ENCODE results near the gene SMC3.
A peak's percentile ranks its signal among the peaks of the same experiment; 100 is the strongest.

Gene SMC3

DNA sequence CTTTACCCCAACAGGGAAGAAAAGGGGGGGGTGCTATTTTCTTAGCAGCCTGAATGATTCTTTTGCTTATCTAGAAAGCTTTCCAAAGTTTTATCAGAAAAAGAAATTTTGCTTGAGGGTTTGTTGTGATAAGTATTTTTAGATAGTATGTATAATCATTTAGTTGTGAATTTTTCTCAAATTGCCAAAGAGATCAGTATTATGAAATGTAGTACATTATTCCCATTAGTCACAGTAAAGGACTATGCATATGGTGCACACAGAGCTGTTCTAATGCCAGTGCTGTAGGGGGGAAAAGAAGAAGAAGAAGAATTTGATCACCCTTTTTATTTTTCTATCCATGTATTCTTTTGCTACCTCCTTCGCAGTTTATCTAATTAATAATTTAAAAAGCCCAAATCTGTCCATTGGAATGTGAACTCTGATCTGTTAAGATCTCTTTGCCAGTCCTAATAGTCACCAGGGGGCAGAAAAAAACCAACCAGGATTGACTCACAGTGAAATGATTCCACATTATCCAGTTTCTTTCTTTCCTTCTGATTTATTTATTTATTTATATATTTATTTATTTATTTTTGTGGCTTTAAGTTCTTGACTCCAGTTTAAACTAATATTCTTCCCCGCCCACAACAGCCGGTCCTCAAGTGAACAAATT lies 81.3 kb downstream of the SMC3 start:
- Mint-ChIP-seq H3K4me1 (peaks cover 43% of the 10 kb centered on the region), H3K9me3 (no peaks in the 10 kb centered on the region), H3K4me3 (no peak overlapping the region), H3K36me3 (ENCODE audit: low read depth) (no peaks in the 10 kb centered on the region), H3K27ac (no peak overlapping the region), H3K27me3 (peaks cover 56% of the 10 kb centered on the region)
- ATAC-seq (no peak), DNase-seq (no peak)

DNA sequence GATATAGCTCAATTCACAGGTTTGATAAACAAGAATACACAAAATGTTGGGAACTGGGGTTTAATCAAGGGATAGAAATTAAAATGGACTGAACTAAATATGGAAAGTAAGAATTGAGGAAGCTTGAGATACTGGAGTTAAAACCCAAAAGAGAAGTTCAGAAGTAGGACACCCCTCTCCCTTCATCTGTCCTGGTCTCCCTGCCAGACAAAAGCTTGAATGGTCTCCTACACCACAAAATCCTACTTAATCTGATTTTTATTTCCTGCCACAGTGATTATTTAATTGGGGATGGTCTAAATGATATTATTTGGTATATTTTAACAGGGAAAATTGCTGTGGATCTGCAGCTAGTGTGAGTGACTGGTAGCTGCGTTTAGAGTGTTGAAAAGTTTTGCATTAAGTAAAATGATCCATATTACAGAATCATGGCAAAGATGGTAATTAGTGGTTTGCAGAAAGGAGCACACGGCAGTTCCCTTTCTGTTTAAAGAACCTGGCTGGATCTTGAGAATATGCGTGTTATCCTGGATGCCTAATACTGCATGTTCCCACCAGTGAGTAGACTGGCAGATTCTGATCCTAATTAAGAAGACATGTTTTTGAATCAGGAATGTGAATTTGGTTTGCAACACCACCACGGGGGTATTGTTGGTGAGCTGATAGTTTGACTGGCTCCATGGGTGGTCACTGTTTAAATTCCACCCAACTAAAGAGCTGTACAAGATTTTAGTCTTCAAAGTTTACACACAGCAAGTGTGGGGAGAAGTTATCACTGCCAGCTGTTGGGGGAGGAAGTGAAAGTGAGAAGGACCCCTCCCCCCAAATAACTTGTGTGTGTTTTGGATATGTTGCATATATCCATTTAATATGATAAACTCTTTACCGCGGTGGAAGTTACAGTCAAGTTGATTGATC lies 82.1 kb downstream of the SMC3 start:
- Mint-ChIP-seq H3K27me3 (peaks cover 54% of the 10 kb centered on the region), H3K36me3 (ENCODE audit: low read depth) (no peaks in the 10 kb centered on the region), H3K4me3 (no peak overlapping the region), H3K4me1 (peaks cover 41% of the 10 kb centered on the region), H3K27ac (no peak overlapping the region), H3K9me3 (no peaks in the 10 kb centered on the region)
- DNase-seq (no peak), ATAC-seq (no peak)

DNA sequence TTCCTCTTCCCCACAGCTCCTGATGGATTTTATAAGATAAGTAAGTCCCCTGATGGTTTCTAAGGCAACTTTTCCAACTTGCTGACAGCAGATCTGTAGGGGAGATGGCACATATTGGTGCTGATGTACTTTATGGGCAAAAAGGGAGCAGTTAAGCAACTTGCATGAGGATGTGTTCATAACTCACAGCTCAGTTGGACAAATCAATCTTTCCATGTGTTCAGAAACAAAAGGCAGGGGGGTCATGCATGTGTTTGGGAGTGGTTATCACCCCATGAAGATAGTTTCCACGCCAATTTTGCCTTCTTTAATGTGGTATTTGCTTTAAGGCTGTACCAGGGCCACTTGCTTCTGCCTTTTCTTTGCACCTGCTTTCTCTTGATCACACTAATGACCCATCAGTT lies 82.8 kb downstream of the SMC3 start:
- Mint-ChIP-seq H3K9me3 (no peaks in the 10 kb centered on the region), H3K27me3 (peaks cover 47% of the 10 kb centered on the region), H3K4me1 (peaks cover 38% of the 10 kb centered on the region), H3K27ac (no peak overlapping the region), H3K36me3 (ENCODE audit: low read depth) (no peaks in the 10 kb centered on the region), H3K4me3 (no peak overlapping the region)
- no peak for DNase-seq
- no peak for ATAC-seq

DNA sequence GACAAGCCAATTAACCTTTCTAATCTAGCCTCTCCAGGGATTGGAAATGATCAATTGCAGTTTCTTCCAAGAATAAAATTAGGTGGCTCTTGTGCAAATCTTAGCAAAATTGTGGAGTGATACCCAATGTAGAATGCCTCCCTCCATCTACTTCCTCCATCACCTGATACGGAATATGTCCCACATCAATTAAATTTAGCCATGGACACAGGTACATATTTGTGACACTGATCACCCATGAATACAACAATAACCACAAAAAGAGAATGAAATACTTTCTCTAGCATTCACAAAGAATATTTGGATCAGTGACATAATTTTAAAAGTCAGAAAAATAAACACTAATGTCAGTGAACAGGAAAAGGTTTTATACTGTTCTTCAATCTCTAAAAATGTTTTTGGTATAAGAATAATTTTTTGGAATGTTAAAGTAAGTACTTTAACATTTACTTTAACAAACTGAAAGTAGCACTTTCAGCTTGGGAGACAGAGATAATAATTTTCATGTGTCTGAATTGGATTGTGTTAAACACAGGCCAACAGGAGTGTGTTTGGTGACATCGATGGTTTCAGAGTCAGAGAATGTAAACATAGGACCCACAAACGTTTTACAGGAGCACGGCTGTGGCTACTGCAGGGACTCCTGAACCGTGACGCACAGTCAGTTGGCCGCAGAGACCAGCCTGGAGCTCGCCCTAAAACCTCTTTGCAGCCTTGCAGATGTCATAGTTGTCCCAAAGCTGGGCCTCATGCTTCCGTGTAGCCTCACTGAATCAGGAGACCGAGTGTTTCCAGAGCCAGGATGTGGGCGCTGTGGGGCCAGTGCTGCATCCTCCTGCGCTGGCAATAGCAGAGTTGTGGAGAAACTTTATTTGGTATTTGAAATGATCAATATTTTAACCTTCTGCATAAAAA lies 83.8 kb downstream of the SMC3 start:
- no peaks in the 10 kb centered on the region for H3K9me3 Mint-ChIP-seq
- no peaks in the 10 kb centered on the region for H3K36me3 Mint-ChIP-seq (ENCODE audit: low read depth)
- H3K4me1 Mint-ChIP-seq = peaks cover 38% of the 10 kb centered on the region
- H3K27me3 Mint-ChIP-seq = peaks cover 44% of the 10 kb centered on the region
- no peak overlapping the region for H3K27ac Mint-ChIP-seq
- DNase-seq = peak; percentile 38
- ATAC-seq = peak; percentile 89
- peak overlapping the region; percentile 10 for H3K4me3 Mint-ChIP-seq

DNA sequence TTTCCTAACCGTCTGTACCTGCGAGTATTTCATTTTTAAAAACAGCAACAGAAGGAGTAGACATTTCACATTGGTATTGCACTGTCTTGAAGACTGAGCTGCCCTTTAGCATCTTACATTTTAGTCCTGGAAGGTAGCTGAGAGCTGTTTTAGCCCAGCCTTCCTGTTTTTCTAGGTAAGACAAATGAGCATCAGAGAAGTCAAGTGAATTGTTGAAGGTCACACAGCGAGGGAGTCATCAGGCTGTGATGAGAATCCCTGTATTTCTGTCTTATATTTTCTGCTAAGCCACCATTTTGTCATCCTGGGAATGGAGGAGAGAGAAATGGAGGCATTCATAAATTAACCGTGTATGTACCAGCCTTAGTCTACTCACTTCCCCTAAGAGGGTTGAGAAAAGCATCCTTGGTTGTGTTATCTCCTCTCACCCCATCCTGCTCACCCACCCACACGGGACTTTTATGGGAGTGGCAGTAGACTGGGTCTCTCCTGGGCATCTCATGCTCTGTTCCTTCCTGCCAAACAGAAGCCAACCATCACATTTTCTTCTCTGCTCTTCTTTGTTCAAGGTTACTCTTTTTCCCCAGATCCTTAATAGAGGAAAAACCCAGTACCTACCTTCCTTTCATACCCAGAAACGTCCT lies 85.1 kb downstream of the SMC3 start:
- Mint-ChIP-seq H3K9me3 (no peaks in the 10 kb centered on the region), H3K36me3 (ENCODE audit: low read depth) (no peaks in the 10 kb centered on the region), H3K4me1 (peaks cover 38% of the 10 kb centered on the region), H3K27me3 (peaks cover 40% of the 10 kb centered on the region), H3K4me3 (no peak overlapping the region), H3K27ac (no peak overlapping the region)
- peak; percentile 27 for ATAC-seq
- DNase-seq = no peak

Measured in activated naive CD8-positive, alpha-beta T cell treated with anti-CD3 and anti-CD28 coated beads, Interleukin-2, amount 50 U/mL, for 24 hours (primary cell).